HG03354 (cell line): ENCODE results near the gene LRIG1.
"Not testable (repeated sequence)": the region's sequence is repeated elsewhere in the genome, so short reads cannot be mapped to it uniquely, and the experiment has no call there.

Experiments
- ATAC-seq: cut with Tn5 transposase; IDR thresholded peaks from one replicate; pipeline ENCODE4 v1.9.1; 2021; ENCODE audit warnings: mild to moderate bottlenecking; ENCODE audit not compliant: unreplicated experiment, poor library complexity, severe bottlenecking

The LRIG1 gene

DNA sequence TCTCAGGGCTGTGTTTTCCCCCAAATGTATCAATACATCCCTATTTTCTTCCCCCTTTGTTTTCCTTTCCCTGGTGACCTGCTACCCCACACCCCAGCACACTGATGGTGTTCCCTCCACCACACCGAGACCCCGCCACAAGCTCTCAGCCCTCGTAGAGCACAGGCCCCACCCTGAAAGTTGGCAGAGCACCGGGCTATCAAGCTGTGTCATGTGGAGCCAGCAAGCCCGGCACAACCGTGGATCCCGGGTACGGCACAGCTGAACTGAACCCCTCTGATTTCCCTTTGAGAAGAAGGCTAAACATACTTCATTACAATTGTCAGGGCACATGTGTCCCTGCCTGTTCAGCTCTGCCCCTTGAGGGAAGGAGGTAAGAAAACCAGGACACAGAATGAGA lies 69.9 kb downstream of the LRIG1 start:
- no peak for ATAC-seq

DNA sequence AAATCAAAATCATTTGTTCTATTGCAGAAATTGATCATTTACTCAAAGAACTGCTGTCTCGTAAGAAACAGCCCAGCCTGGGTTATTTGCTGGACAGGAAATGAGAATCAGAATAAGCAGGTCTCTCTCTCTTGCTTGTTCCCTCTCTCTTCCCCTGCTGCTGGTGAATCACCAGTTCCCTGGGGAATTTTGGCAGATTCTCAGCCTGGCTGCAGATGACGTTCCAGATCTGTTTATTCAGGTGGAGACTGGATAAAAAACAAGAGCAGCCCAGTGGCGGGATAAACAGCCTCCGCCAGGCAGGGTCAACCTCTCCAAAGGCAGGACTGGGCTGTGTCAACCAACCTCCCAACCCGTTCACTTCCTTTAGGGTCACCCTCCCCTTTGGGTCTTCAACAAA lies 72.1 kb downstream of the LRIG1 start:
- no peak for ATAC-seq

DNA sequence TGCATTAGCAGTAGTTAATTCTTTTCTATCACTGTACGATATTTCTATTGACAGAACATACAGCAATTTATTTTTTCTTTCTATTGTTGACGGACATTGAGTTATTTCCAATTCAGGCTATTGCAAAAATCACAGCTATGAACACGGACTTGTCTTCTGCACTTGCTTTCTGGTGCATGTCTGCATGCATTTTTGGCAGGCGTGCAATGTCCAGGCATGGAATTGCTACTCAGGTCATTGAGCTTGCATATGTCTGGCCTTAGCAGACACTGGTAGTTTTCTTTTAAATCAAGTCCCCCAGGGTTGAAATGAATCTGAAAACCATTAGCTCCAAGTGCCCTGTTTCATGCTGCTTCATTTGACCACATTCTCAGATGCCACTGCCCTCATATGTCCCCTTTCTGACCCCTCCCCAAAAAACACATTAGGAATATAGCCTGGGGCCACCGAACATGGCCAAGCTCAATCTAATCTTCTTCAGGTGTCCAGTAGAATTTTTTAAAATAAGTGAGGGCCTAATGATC lies 72.8 kb downstream of the LRIG1 start:
- ATAC-seq, result no peak

DNA sequence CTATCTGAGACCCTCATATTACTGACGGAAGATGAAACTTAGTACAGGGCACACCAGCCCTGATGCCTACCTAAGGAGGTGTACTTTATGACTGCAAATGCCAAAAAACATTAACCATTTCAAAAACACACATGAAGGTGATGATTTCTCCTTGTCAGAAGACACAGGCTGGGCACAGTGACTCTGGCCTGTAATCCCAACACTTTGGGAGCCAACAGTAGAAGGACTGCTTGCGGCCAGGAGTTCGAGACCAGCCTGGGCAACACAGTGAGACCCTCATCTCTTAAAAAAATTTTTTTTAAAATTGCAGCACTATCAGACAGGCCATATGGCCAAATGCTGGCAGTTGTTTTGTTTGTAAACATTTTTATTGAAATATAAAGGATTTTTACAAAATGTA lies 73.5 kb downstream of the LRIG1 start:
- no peak for ATAC-seq

DNA sequence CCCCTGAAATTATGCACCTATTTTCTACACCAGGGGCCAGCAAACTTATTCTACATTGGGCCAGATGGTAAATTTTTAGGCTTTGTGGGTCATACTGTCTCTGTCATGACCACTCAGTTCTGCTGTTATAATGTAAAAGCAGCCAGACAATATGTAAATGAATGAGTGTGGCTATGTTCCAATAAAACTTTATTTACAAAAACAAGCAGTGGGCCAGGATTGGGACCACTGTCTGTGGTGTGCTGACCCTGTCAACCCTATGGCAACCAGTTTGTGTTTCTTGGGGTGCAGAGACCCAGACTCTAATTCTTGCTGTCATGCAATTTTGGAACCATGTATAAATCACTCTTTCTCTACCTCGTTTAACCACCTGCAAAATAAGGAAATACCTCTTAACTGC lies 74.7 kb downstream of the LRIG1 start:
- no peak for ATAC-seq

GRCh38 chr3:66425576-66426114 lies 75.2 kb downstream of the LRIG1 start:
- ATAC-seq, result no peak

GRCh38 chr3:66425032-66425431 lies 75.8 kb downstream of the LRIG1 start:
- ATAC-seq, result no peak

DNA sequence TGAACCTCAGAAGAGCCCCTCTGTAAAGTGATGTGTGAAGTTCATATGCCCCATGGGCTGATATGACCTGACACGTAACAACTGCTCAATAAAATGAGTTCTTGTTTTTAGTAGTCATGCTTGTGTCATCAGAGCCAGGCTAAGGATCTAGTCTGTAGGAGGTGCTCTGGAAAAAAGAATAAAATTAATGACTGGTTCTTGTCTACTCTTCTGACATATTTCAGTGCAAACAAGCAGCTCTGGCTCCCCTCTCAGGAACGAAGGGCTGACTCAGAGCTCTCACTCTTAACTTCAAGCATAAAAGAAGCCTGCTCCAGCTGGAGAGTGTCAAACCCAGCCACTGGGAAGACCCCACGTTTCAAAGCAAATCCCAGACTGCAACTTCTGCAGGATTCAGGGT lies 77.0 kb downstream of the LRIG1 start:
- ATAC-seq, result no peak

DNA sequence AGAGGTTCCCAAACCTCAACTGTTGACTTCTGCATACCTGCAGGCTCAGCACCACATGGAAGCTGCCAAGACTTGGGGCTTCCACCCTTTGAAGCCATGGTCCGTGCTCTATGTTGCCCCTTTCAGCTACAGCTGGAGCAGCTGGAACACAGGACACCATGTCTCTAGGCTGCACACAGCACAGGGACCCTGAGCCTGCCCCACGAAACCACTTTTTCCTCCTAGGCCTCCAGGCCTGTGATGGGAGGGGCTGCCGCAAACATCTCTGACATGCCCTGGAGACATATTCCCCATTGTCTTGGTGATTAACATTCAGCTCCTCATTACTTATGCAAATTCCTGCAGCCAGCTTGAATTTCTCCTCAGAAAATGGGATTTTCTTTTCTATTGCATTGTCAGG lies 78.9 kb downstream of the LRIG1 start:
- not testable (repeated sequence) for ATAC-seq

DNA sequence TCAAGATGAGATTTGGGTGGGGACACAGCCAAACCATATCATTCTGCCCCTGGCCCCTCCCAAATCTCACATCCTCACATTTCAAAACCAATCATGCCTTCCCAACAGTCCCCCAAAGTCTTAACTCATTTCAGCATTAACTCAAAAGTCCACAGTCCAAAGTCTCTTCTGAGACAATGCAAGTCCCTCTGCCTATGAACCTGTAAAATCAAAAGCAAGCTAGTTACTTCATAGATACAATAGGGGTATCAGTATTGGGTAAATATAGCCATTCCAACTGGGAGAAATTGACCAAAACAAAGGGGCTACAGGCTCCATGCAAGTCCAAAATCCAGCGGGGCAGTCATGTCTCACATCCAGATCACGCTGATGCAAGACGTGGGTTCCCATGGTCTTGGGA lies 79.7 kb downstream of the LRIG1 start:
- ATAC-seq, result not testable (repeated sequence)

DNA sequence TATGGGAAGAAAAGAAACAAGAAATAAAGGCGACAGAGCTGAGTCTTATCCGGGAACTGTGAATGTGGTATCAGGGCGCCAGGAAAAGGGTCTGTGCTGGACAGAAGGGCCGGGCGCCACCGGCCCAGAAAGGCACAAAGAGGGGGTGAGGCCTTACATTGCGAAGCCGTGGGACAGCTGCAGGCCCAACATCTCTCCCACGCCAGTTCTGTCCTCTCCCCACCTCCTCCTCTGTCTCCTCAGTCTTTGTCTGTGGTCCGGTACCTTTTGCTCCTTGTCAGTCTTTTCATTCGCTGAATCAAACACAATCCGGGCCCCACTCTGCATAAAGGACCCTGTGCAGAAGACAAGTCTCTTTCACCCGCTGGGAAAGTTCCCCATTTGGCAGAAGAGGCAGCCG lies 81.8 kb downstream of the LRIG1 start:
- ATAC-seq, result no peak

DNA sequence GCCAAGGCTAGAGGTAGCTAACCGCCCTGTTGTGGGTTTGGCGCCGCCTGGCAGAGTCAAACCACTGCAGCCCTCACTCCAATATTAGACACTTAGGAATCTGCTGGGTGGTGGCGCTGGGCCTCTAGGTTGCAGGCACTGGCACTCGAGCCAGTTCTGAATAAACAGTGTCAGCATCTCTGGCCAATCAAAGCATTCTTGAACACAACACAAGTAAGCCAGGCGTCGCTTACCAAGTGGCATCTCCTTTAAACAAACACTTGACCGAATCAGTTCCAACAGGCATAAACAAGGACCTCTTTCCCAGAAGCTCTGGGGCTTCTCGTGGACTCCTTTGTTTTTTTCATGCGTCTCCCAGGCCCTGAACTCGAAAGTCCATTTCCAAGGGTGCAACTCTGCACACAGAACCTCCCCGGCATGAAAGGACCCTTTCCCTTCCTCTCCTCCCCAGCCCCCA lies 82.3 kb downstream of the LRIG1 start:
- no peak for ATAC-seq

DNA sequence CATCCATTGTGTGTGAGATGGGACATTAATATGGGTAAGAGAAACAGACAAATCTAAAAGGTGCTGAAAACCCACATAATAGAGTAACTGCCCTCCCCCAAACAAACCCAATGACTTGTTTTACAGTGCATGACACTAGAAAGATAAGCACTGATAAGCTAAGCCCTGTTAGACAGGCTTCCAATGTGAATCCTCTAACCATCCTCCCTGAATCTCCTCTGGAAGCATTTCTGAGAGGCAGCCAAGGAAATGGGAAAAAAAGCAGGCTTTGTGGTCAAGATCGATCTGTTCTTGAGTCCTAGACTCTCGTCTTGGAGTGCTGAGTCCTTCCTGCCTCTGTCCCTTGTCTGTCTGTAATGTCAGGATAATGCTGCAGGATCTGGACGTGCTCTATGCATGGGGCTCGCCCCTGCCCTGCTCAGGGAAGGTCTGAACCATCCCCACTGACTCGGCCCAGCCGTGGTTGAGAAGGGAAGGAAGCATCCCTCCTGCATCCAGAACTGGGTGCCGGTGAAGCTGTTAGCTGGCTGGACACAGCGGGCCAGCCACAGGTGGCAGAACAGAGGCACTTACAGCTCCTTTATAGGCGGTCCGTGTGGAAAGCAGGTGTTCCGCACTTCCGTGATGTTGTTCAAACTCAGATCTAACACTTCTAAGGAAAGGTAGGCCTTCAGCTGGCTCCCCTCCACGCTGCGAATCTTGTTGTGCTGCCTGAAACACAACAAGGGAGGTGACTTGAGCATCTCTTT lies 84.1 kb downstream of the LRIG1 start:
- no peak for ATAC-seq

GRCh38 chr3:66415867-66416428 lies 84.9 kb downstream of the LRIG1 start:
- ATAC-seq, result no peak

DNA sequence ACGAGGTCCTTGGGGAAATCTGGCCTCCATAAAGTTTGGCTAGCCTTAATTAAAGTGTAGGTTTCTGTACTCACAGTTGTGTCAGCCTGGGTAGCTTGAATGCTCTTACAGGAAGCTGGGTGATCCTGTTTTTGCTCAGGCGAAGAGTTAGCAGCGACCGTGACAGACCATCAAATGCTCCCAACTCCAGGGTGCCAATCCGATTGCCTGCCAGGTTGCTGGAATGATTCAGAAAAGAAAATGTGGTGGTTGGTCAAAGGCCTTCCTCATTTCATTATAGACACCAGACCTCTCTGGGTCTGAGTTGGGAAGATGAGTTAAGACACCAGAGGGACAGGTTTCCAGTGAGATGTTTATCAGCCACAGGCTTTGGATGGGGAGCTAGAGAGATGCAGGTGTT lies 86.0 kb downstream of the LRIG1 start:
- no peak for ATAC-seq

GRCh38 chr3:66413151-66413751 lies 87.6 kb downstream of the LRIG1 start:
- ATAC-seq, result no peak

DNA sequence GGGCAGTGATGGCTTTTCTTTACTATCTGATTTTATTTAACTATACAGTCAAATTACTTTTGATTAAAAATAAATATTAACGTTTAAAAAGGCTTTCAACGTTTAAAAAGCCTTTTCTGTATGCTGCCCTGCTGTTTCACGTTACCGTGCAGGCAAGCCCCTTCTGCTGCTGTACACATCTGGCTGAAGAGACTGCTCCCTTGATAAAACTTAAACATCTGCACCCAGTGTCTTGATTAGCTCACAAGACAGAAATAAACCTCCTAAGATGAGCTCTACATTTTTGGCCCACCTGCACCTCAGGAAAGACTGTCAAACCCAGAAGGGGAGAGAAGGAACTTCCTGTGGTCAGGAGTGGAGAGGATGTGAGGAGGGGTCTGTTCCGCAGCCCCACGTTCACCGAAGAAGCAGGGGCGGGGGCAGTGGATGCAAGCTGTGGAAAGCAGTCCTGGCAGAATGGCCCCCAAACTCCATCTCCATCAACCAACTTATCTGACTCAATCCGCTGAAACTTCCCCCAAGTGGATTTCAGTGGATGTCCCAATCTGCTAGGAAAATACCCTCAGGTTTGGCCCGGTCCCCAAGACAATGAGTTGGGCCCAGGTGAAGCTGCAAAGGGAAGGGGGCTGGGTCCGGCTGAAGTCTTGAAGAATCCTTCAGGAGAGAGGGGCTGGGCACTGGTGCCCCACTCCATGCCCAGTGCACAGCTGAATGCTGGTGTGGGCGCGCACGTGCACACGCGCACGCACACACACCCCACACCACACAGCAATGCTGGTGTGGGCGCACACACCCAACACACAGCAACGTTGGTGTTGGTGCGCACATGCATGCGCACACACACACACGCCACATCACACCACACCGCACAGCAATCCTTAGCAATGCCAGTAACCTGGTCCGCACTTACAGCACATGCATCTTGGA lies 88.6 kb downstream of the LRIG1 start:
- no peak for ATAC-seq

DNA sequence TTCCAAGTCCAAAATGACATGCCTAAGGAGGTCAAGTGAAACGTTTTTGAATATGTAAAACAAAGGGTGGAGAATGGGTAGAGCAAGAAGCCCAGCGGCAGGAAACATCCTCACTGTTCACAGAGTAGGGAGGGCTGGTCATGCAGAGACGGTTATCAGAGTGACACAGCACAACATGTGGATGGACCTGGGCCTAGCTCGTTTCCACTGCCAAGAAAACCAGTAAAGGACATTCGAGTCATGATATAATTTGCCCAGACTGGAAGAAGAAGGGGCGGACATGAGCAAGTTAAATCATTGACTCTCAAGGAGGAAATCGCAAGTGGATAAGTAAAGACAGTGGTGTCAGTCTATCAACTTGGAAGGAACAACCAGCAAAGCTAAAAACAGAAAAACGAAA lies 89.3 kb downstream of the LRIG1 start:
- no peak for ATAC-seq

GRCh38 chr3:66410976-66411375 lies 89.8 kb downstream of the LRIG1 start:
- no peak for ATAC-seq
